Osteoblast (primary cell): ENCODE measurements around the gene SHOC2. TPM values are rescaled to one million over a fixed set of nuclear protein-coding genes. Genes with fewer than 3 reads are reported as not detected.

Source experiments
- DNase-seq: peaks from one replicate; pipeline ENCODE4 v3.0.0; 2011; ENCODE audit warnings: low spot score, mixed read lengths; ENCODE audit not compliant: insufficient read length; ENCODE audit errors: missing footprints
- H2AFZ ChIP-seq: 2 replicates; pipeline ENCODE4 v1.6.0; 2011; ENCODE audit warnings: mild to moderate bottlenecking, low read length
- H3K27ac ChIP-seq: 2 replicates; pipeline ENCODE4 v1.5.1; 2011; ENCODE audit warnings: mild to moderate bottlenecking, low read depth, low read length, moderate library complexity
- H3K27me3 ChIP-seq: 2 replicates; pipeline ENCODE4 v1.6.0; 2012; ENCODE audit warnings: mild to moderate bottlenecking, control low read depth, inconsistent platforms, low read length, moderate library complexity; ENCODE audit not compliant: insufficient read depth
- H3K36me3 ChIP-seq: 2 replicates; pipeline ENCODE4 v1.5.1; 2011; ENCODE audit warnings: mild to moderate bottlenecking, low read length, control low read depth, moderate library complexity; ENCODE audit not compliant: insufficient read depth
- H3K4me1 ChIP-seq: 2 replicates; pipeline ENCODE4 v1.5.1; 2011; ENCODE audit warnings: mild to moderate bottlenecking, low read length, control low read depth, moderate library complexity; ENCODE audit not compliant: insufficient read depth
- H3K4me2 ChIP-seq: 2 replicates; pipeline ENCODE4 v1.6.0; 2011; ENCODE audit warnings: mild to moderate bottlenecking, low read length; ENCODE audit not compliant: insufficient read depth
- H3K4me3 ChIP-seq: fragments of 200-600 bp; sonication (generic); 3 replicates; pipeline ENCODE4 v1.5.1; 2012; ENCODE audit warnings: mild to moderate bottlenecking, low read length, inconsistent platforms; ENCODE audit not compliant: insufficient read depth
- H3K79me2 ChIP-seq: 2 replicates; pipeline ENCODE4 v1.6.0; 2012; ENCODE audit warnings: mild to moderate bottlenecking, low read length, control low read depth, inconsistent platforms; ENCODE audit not compliant: insufficient read depth
- H3K9me3 ChIP-seq: 2 replicates; pipeline ENCODE4 v1.5.1; 2011; ENCODE audit warnings: low read depth, low read length, control low read depth
- H4K20me1 ChIP-seq: 2 replicates; pipeline ENCODE4 v1.6.0; 2012; ENCODE audit warnings: mild to moderate bottlenecking, low read length, control low read depth; ENCODE audit not compliant: insufficient read depth
- CTCF ChIP-seq: IDR thresholded peaks from 2 replicates; pipeline ENCODE4 v1.5.1; 2011; ENCODE audit warnings: mild to moderate bottlenecking, low read depth, low read length, moderate library complexity; ENCODE audit errors: extremely low read depth
- total RNA-seq: library from RNA; depleted of rRNA; stranded (reverse); fragments of >200 nt; gene quantifications from 2 replicates; pipeline ENCODE4 v1.2.3, GENCODE V29; 2012

SHOC2 gene
- total RNA-seq, 1 donor = 73.8 TPM

GRCh38 chr10:110931769-110932381, 12.5 kb downstream of the SHOC2 start:
- peaks cover 5% of the 10 kb centered on the region for H3K4me1 ChIP-seq
- no peaks in the 10 kb centered on the region for H3K27me3 ChIP-seq
- H3K4me3 ChIP-seq = no peak overlapping the region
- H4K20me1 ChIP-seq = peaks cover 79% of the 10 kb centered on the region
- peaks cover 97% of the 10 kb centered on the region for H3K79me2 ChIP-seq
- no peaks in the 10 kb centered on the region for H3K36me3 ChIP-seq
- H3K9me3 ChIP-seq = no peaks in the 10 kb centered on the region
- no peak overlapping the region for H2AFZ ChIP-seq
- no peak for DNase-seq
- TF ChIP-seq CTCF = no peak
- no peak overlapping the region for H3K4me2 ChIP-seq
- H3K27ac ChIP-seq = no peak overlapping the region

GRCh38 chr10:110932505-110933180, 13.2 kb downstream of the SHOC2 start:
- Histone ChIP-seq H3K27me3 (no peaks in the 10 kb centered on the region), H3K79me2 (peaks cover 97% of the 10 kb centered on the region), H3K27ac (no peak overlapping the region), H3K36me3 (no peaks in the 10 kb centered on the region), H3K4me1 (peaks cover 5% of the 10 kb centered on the region), H3K4me3 (no peak overlapping the region), H3K9me3 (no peaks in the 10 kb centered on the region), H3K4me2 (no peak overlapping the region), H4K20me1 (peaks cover 74% of the 10 kb centered on the region), H2AFZ (no peak overlapping the region)
- no peak for TF ChIP-seq CTCF
- DNase-seq = no peak

- H4K20me1 ChIP-seq = peaks cover 51% of the 10 kb centered on the region
- H3K4me1 ChIP-seq = peaks cover 5% of the 10 kb centered on the region
- H3K4me3 ChIP-seq = no peak overlapping the region
- H3K27ac ChIP-seq = no peak overlapping the region
- TF ChIP-seq CTCF = no peak
- H3K27me3 ChIP-seq = no peaks in the 10 kb centered on the region
- no peaks in the 10 kb centered on the region for H3K36me3 ChIP-seq
- peaks cover 96% of the 10 kb centered on the region for H3K79me2 ChIP-seq
- H3K4me2 ChIP-seq = no peak overlapping the region
- DNase-seq = no peak
- H2AFZ ChIP-seq = no peak overlapping the region
- no peaks in the 10 kb centered on the region for H3K9me3 ChIP-seq
These were observed 17.4 kb downstream of the SHOC2 start for GRCh38 chr10:110936757-110937156.

GRCh38 chr10:110939419-110939818, 20.0 kb downstream of the SHOC2 start:
- H3K27me3 ChIP-seq = no peaks in the 10 kb centered on the region
- peaks cover 33% of the 10 kb centered on the region for H4K20me1 ChIP-seq
- H2AFZ ChIP-seq = no peak overlapping the region
- H3K4me2 ChIP-seq = no peak overlapping the region
- no peak overlapping the region for H3K27ac ChIP-seq
- H3K36me3 ChIP-seq = no peaks in the 10 kb centered on the region
- H3K4me3 ChIP-seq = no peak overlapping the region
- no peak for DNase-seq
- H3K4me1 ChIP-seq = peaks cover 5% of the 10 kb centered on the region
- TF ChIP-seq CTCF = no peak
- H3K9me3 ChIP-seq = no peaks in the 10 kb centered on the region
- H3K79me2 ChIP-seq = peaks cover 98% of the 10 kb centered on the region
